Osteoblast (primary cell): Measurements from ENCODE around the gene KIR3DL1. TPM values are rescaled to one million over a fixed set of nuclear protein-coding genes. Genes with fewer than 3 reads are reported as not detected.
"Not testable (repeated sequence)": the region's sequence is repeated elsewhere in the genome, so short reads cannot be mapped to it uniquely, and the experiment has no call there.

Experiments
- DNase-seq: peaks from one replicate; pipeline ENCODE4 v3.0.0; 2011; ENCODE audit warnings: low spot score, mixed read lengths; ENCODE audit not compliant: insufficient read length; ENCODE audit errors: missing footprints
- H2AFZ ChIP-seq: 2 replicates; pipeline ENCODE4 v1.6.0; 2011; ENCODE audit warnings: mild to moderate bottlenecking, low read length
- H3K27ac ChIP-seq: 2 replicates; pipeline ENCODE4 v1.5.1; 2011; ENCODE audit warnings: mild to moderate bottlenecking, low read depth, low read length, moderate library complexity
- H3K27me3 ChIP-seq: 2 replicates; pipeline ENCODE4 v1.6.0; 2012; ENCODE audit warnings: mild to moderate bottlenecking, control low read depth, inconsistent platforms, low read length, moderate library complexity; ENCODE audit not compliant: insufficient read depth
- H3K36me3 ChIP-seq: 2 replicates; pipeline ENCODE4 v1.5.1; 2011; ENCODE audit warnings: mild to moderate bottlenecking, low read length, control low read depth, moderate library complexity; ENCODE audit not compliant: insufficient read depth
- H3K4me1 ChIP-seq: 2 replicates; pipeline ENCODE4 v1.5.1; 2011; ENCODE audit warnings: mild to moderate bottlenecking, low read length, control low read depth, moderate library complexity; ENCODE audit not compliant: insufficient read depth
- H3K4me2 ChIP-seq: 2 replicates; pipeline ENCODE4 v1.6.0; 2011; ENCODE audit warnings: mild to moderate bottlenecking, low read length; ENCODE audit not compliant: insufficient read depth
- H3K4me3 ChIP-seq: fragments of 200-600 bp; sonication (generic); 3 replicates; pipeline ENCODE4 v1.5.1; 2012; ENCODE audit warnings: mild to moderate bottlenecking, low read length, inconsistent platforms; ENCODE audit not compliant: insufficient read depth
- H3K79me2 ChIP-seq: 2 replicates; pipeline ENCODE4 v1.6.0; 2012; ENCODE audit warnings: mild to moderate bottlenecking, low read length, control low read depth, inconsistent platforms; ENCODE audit not compliant: insufficient read depth
- H3K9me3 ChIP-seq: 2 replicates; pipeline ENCODE4 v1.5.1; 2011; ENCODE audit warnings: low read depth, low read length, control low read depth
- H4K20me1 ChIP-seq: 2 replicates; pipeline ENCODE4 v1.6.0; 2012; ENCODE audit warnings: mild to moderate bottlenecking, low read length, control low read depth; ENCODE audit not compliant: insufficient read depth
- CTCF ChIP-seq: IDR thresholded peaks from 2 replicates; pipeline ENCODE4 v1.5.1; 2011; ENCODE audit warnings: mild to moderate bottlenecking, low read depth, low read length, moderate library complexity; ENCODE audit errors: extremely low read depth
- total RNA-seq: library from RNA; depleted of rRNA; stranded (reverse); fragments of >200 nt; gene quantifications from 2 replicates; pipeline ENCODE4 v1.2.3, GENCODE V29; 2012

KIR3DL1 gene
- total RNA-seq, 1 donor: not detected

- not testable (repeated sequence) for DNase-seq, H3K36me3 ChIP-seq, H3K4me3 ChIP-seq, H2AFZ ChIP-seq, H3K9me3 ChIP-seq, H3K4me2 ChIP-seq, H4K20me1 ChIP-seq, H3K4me1 ChIP-seq, H3K27ac ChIP-seq, H3K79me2 ChIP-seq, H3K27me3 ChIP-seq
Measured at GRCh38 chr19:54850061-54850640, 33.9 kb downstream of the KIR3DL1 start, which contains the start of gene KIR3DL2. Gene KIR3DL2 (plus strand): TSS chr19:54850443. CDS start chr19:54850476, 33 bp downstream.

GRCh38 chr19:54850930-54851329, 34.7 kb downstream of the KIR3DL1 start:
- H3K27me3 ChIP-seq: no peaks in the 10 kb centered on the region
- TF ChIP-seq CTCF: no peak
- no peaks in the 10 kb centered on the region for H3K4me1 ChIP-seq
- H3K4me3 ChIP-seq: no peak overlapping the region
- H3K36me3 ChIP-seq: no peaks in the 10 kb centered on the region
- no peak for DNase-seq
- no peak overlapping the region for H3K27ac ChIP-seq
- no peak overlapping the region for H2AFZ ChIP-seq
- H3K79me2 ChIP-seq: no peaks in the 10 kb centered on the region
- no peak overlapping the region for H3K4me2 ChIP-seq
- no peaks in the 10 kb centered on the region for H3K9me3 ChIP-seq
- H4K20me1 ChIP-seq: no peaks in the 10 kb centered on the region

- Histone ChIP-seq H4K20me1 (no peaks in the 10 kb centered on the region), H3K27me3 (no peaks in the 10 kb centered on the region), H2AFZ (no peak overlapping the region), H3K4me1 (no peaks in the 10 kb centered on the region), H3K4me2 (no peak overlapping the region), H3K27ac (no peak overlapping the region), H3K79me2 (no peaks in the 10 kb centered on the region), H3K36me3 (no peaks in the 10 kb centered on the region), H3K4me3 (no peak overlapping the region), H3K9me3 (no peaks in the 10 kb centered on the region)
- TF ChIP-seq CTCF: no peak
- DNase-seq: no peak
Measured at GRCh38 chr19:54851353-54851752, 35.1 kb downstream of the KIR3DL1 start.

GRCh38 chr19:54855241-54855640, 39.0 kb downstream of the KIR3DL1 start:
- H4K20me1 ChIP-seq, H3K79me2 ChIP-seq, H3K4me3 ChIP-seq, H3K27ac ChIP-seq, H3K4me1 ChIP-seq, H3K9me3 ChIP-seq, H2AFZ ChIP-seq, DNase-seq, H3K4me2 ChIP-seq, H3K36me3 ChIP-seq, H3K27me3 ChIP-seq: not testable (repeated sequence)

GRCh38 chr19:54858476-54858875, 42.2 kb downstream of the KIR3DL1 start:
- H2AFZ ChIP-seq, H3K36me3 ChIP-seq, H3K9me3 ChIP-seq, H3K4me1 ChIP-seq, H3K4me3 ChIP-seq, H4K20me1 ChIP-seq, H3K4me2 ChIP-seq, H3K79me2 ChIP-seq, H3K27ac ChIP-seq, DNase-seq, H3K27me3 ChIP-seq: not testable (repeated sequence)

- DNase-seq, H4K20me1 ChIP-seq, H3K4me3 ChIP-seq: not testable (repeated sequence)
Measured at GRCh38 chr19:54859421-54859820, 43.2 kb downstream of the KIR3DL1 start.

GRCh38 chr19:54863459-54863858, 47.2 kb downstream of the KIR3DL1 start:
- H3K4me3 ChIP-seq, DNase-seq, H3K79me2 ChIP-seq, H3K36me3 ChIP-seq, H3K27me3 ChIP-seq, H4K20me1 ChIP-seq, H3K4me1 ChIP-seq, H2AFZ ChIP-seq, H3K27ac ChIP-seq, H3K4me2 ChIP-seq, H3K9me3 ChIP-seq: not testable (repeated sequence)

More at GRCh38 chr19:54859421-54859820, 43.2 kb downstream of the KIR3DL1 start:
- not testable (repeated sequence) for H2AFZ ChIP-seq, H3K79me2 ChIP-seq, H3K27ac ChIP-seq, H3K4me1 ChIP-seq, H3K27me3 ChIP-seq, H3K36me3 ChIP-seq, H3K4me2 ChIP-seq, H3K9me3 ChIP-seq
